K562 (cell line): ENCODE results near the gene ZNF33A. TPM values are rescaled to one million over a fixed set of nuclear protein-coding genes. Genes with fewer than 3 reads are reported as not detected.

ENCODE experiments used
- ESRRA ChIP-seq: fragments of 450-650 bp; IDR thresholded peaks from 2 replicates; pipeline ENCODE4 v1.6.1; 2014; ENCODE audit warnings: low read depth, mild to moderate bottlenecking, moderate library complexity, borderline replicate concordance
- ESRRB ChIP-seq: fragments of 250-450 bp; sonication (Bioruptor Pico); IDR thresholded peaks from 2 replicates; pipeline ENCODE4 v1.5.0; 2020; ENCODE audit warnings: mild to moderate bottlenecking, moderate library complexity, borderline replicate concordance
- EZH2 ChIP-seq: IDR thresholded peaks from 2 replicates; pipeline ENCODE4 v1.6.1; 2012; ENCODE audit warnings: low read depth, mild to moderate bottlenecking, inconsistent platforms, low read length, borderline replicate concordance
- HCFC1 ChIP-seq: IDR thresholded peaks from 2 replicates; pipeline ENCODE4 v1.6.1; 2012; ENCODE audit warnings: low read depth, low read length, improper control_type of control experiment
- JUND ChIP-seq, 2 experiments: IDR thresholded peaks; 2 replicates in 1 of 2; 3 replicates in 1 of 2; pipeline ENCODE4 v1.6.1; 2011; ENCODE audit warnings: borderline replicate concordance in 2 of 2, low read depth in 2 of 2, low read length in 2 of 2, improper control_type of control experiment in 1 of 2, missing biosample characterization in 1 of 2, missing genetic modification characterization in 1 of 2, missing genetic modification reagents in 1 of 2
- MTF1 ChIP-seq: fragments of 250-450 bp; sonication (Bioruptor Pico); IDR thresholded peaks from 2 replicates; pipeline ENCODE4 v1.9.0; 2021; ENCODE audit warnings: moderate library complexity, mild to moderate bottlenecking, inconsistent platforms, borderline replicate concordance
- RFX7 ChIP-seq: fragments of 250-450 bp; sonication (Bioruptor Pico); IDR thresholded peaks from 2 replicates; pipeline ENCODE4 v1.5.1; 2021; ENCODE audit warnings: mild to moderate bottlenecking
- TBL1XR1 ChIP-seq, 2 experiments: IDR thresholded peaks; 2 replicates each; pipeline ENCODE4 v1.6.1; 2012; ENCODE audit warnings: improper control_type of control experiment in 2 of 2, low read length in 2 of 2, mild to moderate bottlenecking in 1 of 2
- ZC3H4 ChIP-seq: sonication (generic); formaldehyde crosslinking; IDR thresholded peaks from 2 replicates; pipeline ENCODE4 v1.9.0; 2021; ENCODE audit warnings: missing genetic modification reagents, borderline replicate concordance
- ZKSCAN8 ChIP-seq: fragments of 200-800 bp; sonication (Bioruptor generic); IDR thresholded peaks from 2 replicates; pipeline ENCODE4 v1.6.1; 2016; ENCODE audit warnings: missing genetic modification characterization, missing compliant biosample characterization
- ZNF224 ChIP-seq: sonication (generic); formaldehyde crosslinking; IDR thresholded peaks from 2 replicates; pipeline ENCODE4 v1.8.0; 2022; ENCODE audit warnings: mild to moderate bottlenecking, missing genetic modification reagents
- ZNF407 ChIP-seq: fragments of 450-650 bp; IDR thresholded peaks from 2 replicates; pipeline ENCODE4 v1.6.1; 2016; ENCODE audit warnings: low read depth
- ZNF75A ChIP-seq: fragments of 450-650 bp; formaldehyde crosslinking; IDR thresholded peaks from 2 replicates; pipeline ENCODE4 v1.4.0; 2020; ENCODE audit warnings: mild to moderate bottlenecking
- polyA plus RNA-seq, 8 experiments: library from polyadenylated mRNA; depleted of rRNA in 4 of 8; stranded (reverse) in 5 of 8; unstranded in 3 of 8; fragments of >200 nt; fragmentation: Nextera tagmentation in 2 of 8; fragmentation: Illumina TruSeq in 1 of 8; extraction: Ambion mirVana in 2 of 8; extraction: Trizol in 1 of 8; gene quantifications; 2 replicates each; pipeline versions ENCODE4 v1.2.1 to v1.2.3, GENCODE V29; 2011 to 2014; ENCODE audit warnings: inconsistent platforms in 1 of 8, missing spikeins in 1 of 8
- total RNA-seq, 7 experiments: library from RNA; depleted of rRNA in 6 of 7; stranded (reverse); fragments of >200 nt in 6 of 7; fragmentation: Illumina TruSeq in 2 of 7; extraction: Trizol in 2 of 7; gene quantifications; 2 replicates each; pipeline versions ENCODE4 v1.2.1 to v1.2.3, GENCODE V29; 2011 to 2021; ENCODE audit warnings: low replicate concordance in 1 of 7
- TF ChIP-seq, protein P1 (sequence below): fragments of 450-650 bp; conservative IDR thresholded peaks from 2 replicates; pipeline ENCODE4 v1.6.1; 2016; ENCODE audit warnings: missing genetic modification characterization, low read depth, mild to moderate bottlenecking, control low read depth, missing compliant biosample characterization
- TF ChIP-seq, protein P2 (sequence below): sonication (generic); formaldehyde crosslinking; IDR thresholded peaks from 2 replicates; pipeline ENCODE4 v1.8.1; 2023; ENCODE audit warnings: mild to moderate bottlenecking, missing genetic modification reagents, moderate library complexity

Gene ZNF33A
- total and polyA plus RNA-seq, 9 of the 15 experiments (the other 6 are each of a cell fraction or from before 2014, with no cell fraction given), result 8.1 to 27.5 (median 16.4) TPM

GRCh38 chr10:38010119-38010903 lies at the start of gene ZNF33A (continued):
- TF ChIP-seq ZNF407 (no peak), HCFC1 (peak; percentile 87), ESRRA (peak; percentile 27; the same call in 1 of the 2 replicates), RFX7 (CRISPR knock-in tag) (no peak), EZH2 (no peak), MTF1 (CRISPR knock-in tag) (no peak), ZC3H4 (CRISPR knock-in tag) (no peak; the same call in 1 of the 2 replicates), TBL1XR1 (IDR thresholded peaks at IDR 0.05; ENCODE audit: low read length in 2 of 2) (peak in 1 of 2 experiments; percentile 26; a peak in 1 of 4 replicates), ZNF224 (CRISPR knock-in tag) (no peak), ZKSCAN8 (CRISPR knock-in tag) (no peak), ESRRB (CRISPR knock-in tag) (no peak), ZNF75A (CRISPR knock-in tag) (no peak), JUND (IDR thresholded peaks at IDR 0.05; ENCODE audit: borderline replicate concordance, low read depth, low read length) (no peak), JUND (tag; IDR thresholded peaks at IDR 0.05; ENCODE audit: borderline replicate concordance, low read depth, low read length) (no peak; the same call in 2 of the 3 replicates)
- TF ChIP-seq, protein P1, sequence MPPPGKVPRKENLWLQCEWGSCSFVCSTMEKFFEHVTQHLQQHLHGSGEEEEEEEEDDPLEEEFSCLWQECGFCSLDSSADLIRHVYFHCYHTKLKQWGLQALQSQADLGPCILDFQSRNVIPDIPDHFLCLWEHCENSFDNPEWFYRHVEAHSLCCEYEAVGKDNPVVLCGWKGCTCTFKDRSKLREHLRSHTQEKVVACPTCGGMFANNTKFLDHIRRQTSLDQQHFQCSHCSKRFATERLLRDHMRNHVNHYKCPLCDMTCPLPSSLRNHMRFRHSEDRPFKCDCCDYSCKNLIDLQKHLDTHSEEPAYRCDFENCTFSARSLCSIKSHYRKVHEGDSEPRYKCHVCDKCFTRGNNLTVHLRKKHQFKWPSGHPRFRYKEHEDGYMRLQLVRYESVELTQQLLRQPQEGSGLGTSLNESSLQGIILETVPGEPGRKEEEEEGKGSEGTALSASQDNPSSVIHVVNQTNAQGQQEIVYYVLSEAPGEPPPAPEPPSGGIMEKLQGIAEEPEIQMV (tag), result no peak
- TF ChIP-seq, protein P2, sequence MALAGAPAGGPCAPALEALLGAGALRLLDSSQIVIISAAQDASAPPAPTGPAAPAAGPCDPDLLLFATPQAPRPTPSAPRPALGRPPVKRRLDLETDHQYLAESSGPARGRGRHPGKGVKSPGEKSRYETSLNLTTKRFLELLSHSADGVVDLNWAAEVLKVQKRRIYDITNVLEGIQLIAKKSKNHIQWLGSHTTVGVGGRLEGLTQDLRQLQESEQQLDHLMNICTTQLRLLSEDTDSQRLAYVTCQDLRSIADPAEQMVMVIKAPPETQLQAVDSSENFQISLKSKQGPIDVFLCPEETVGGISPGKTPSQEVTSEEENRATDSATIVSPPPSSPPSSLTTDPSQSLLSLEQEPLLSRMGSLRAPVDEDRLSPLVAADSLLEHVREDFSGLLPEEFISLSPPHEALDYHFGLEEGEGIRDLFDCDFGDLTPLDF, result no peak
